GM23248 (cell line): Measurements from ENCODE around the gene TAF8. TPM values are rescaled to one million over a fixed set of nuclear protein-coding genes. Genes with fewer than 3 reads are reported as not detected.
A peak's percentile ranks its signal among the peaks of the same experiment; 100 is the strongest.

ENCODE experiments used
- DNase-seq: peaks from one replicate; pipeline ENCODE4 v3.0.0-alpha.2; 2015
- H2AFZ ChIP-seq: fragments of 200-600 bp; sonication (generic); 2 replicates; pipeline ENCODE4 v1.6.1; 2016; ENCODE audit warnings: antibody characterized with exemption
- H3F3A ChIP-seq: fragments of 200-600 bp; sonication (generic); 2 replicates; pipeline ENCODE4 v1.6.1; 2016; ENCODE audit warnings: mild to moderate bottlenecking, antibody characterized with exemption, mixed run types; ENCODE audit not compliant: insufficient read depth
- H3K27ac ChIP-seq: fragments of 200-600 bp; sonication (generic); 2 replicates; pipeline ENCODE4 v1.5.1; 2016; ENCODE audit warnings: mild to moderate bottlenecking
- H3K27me3 ChIP-seq: fragments of 200-600 bp; sonication (generic); replicated peaks from 2 replicates; pipeline ENCODE4 v1.6.1; 2016; ENCODE audit warnings: mild to moderate bottlenecking; ENCODE audit not compliant: insufficient read depth
- H3K36me3 ChIP-seq: fragments of 200-600 bp; sonication (generic); 2 replicates; pipeline ENCODE4 v1.6.1; 2016; ENCODE audit warnings: low read depth, mild to moderate bottlenecking
- H3K4me1 ChIP-seq: fragments of 200-600 bp; sonication (generic); 2 replicates; pipeline ENCODE4 v1.6.1; 2016; ENCODE audit warnings: mild to moderate bottlenecking; ENCODE audit not compliant: insufficient read depth
- H3K4me2 ChIP-seq: fragments of 200-600 bp; sonication (generic); one replicate; pipeline ENCODE4 v1.6.1; 2016; ENCODE audit warnings: mild to moderate bottlenecking; ENCODE audit not compliant: unreplicated experiment
- H3K4me3 ChIP-seq: fragments of 200-600 bp; sonication (generic); 2 replicates; pipeline ENCODE4 v1.5.1; 2016; ENCODE audit warnings: mild to moderate bottlenecking
- H3K79me2 ChIP-seq: fragments of 200-600 bp; sonication (generic); 2 replicates; pipeline ENCODE4 v1.6.1; 2016; ENCODE audit warnings: mild to moderate bottlenecking; ENCODE audit not compliant: insufficient read depth
- H3K9ac ChIP-seq: fragments of 200-600 bp; sonication (generic); 2 replicates; pipeline ENCODE4 v1.6.1; 2016; ENCODE audit warnings: mild to moderate bottlenecking
- H3K9me2 ChIP-seq: fragments of 200-600 bp; sonication (generic); 2 replicates; pipeline ENCODE4 v1.6.1; 2016; ENCODE audit warnings: mixed run types, mild to moderate bottlenecking, moderate library complexity; ENCODE audit not compliant: insufficient read depth
- H3K9me3 ChIP-seq: fragments of 200-600 bp; sonication (generic); one replicate; pipeline ENCODE4 v1.6.1; 2017; ENCODE audit warnings: low read depth
- H4K20me1 ChIP-seq: fragments of 200-600 bp; sonication (generic); 2 replicates; pipeline ENCODE4 v1.6.0; 2016; ENCODE audit not compliant: insufficient read depth
- EZH2 ChIP-seq: fragments of 200-600 bp; sonication (generic); IDR thresholded peaks from 2 replicates; pipeline ENCODE4 v1.6.1; 2018; ENCODE audit warnings: antibody characterized with exemption, mild to moderate bottlenecking; ENCODE audit not compliant: insufficient read depth, poor library complexity, severe bottlenecking
- EZH2phosphoT487 ChIP-seq: fragments of 200-600 bp; sonication (generic); IDR thresholded peaks from 2 replicates; pipeline ENCODE4 v1.6.1; 2018; ENCODE audit warnings: antibody characterized with exemption, moderate library complexity, mild to moderate bottlenecking, low read depth; ENCODE audit not compliant: insufficient read depth
- WGBS, 2 experiments: methylation state at CpG; one replicate each; pipeline ENCODE4 v1.1.6; 2015 to 2017; ENCODE audit warnings: low lambda C conversion rate in 2 of 2, low coverage in 1 of 2; ENCODE audit errors: missing lambda C conversion rate in 2 of 2; 5-methylcytosine and 5-hydroxymethylcytosine counted together
- in situ Hi-C: fragments of 300-500 bp; cut with MboI; formaldehyde crosslinking; loops from 2 replicates; pipeline ENCODE4 v1.15.0; 2020
- polyA plus RNA-seq: library from polyadenylated mRNA; unstranded; fragments of >200 nt; fragmentation: Nextera tagmentation; extraction: Ambion mirVana; gene quantifications from 2 replicates; pipeline ENCODE4 v1.2.1, GENCODE V29; 2016
- total RNA-seq: library from RNA; depleted of rRNA; stranded (reverse); fragments of >200 nt; shearing (Covaris generic); gene quantifications from 2 replicates; pipeline ENCODE4 v1.2.3, GENCODE V29; 2014

The TAF8 gene
- total and polyA plus RNA-seq, 2 experiments from 2014 or later: 7.4 to 8.6 TPM

DNA sequence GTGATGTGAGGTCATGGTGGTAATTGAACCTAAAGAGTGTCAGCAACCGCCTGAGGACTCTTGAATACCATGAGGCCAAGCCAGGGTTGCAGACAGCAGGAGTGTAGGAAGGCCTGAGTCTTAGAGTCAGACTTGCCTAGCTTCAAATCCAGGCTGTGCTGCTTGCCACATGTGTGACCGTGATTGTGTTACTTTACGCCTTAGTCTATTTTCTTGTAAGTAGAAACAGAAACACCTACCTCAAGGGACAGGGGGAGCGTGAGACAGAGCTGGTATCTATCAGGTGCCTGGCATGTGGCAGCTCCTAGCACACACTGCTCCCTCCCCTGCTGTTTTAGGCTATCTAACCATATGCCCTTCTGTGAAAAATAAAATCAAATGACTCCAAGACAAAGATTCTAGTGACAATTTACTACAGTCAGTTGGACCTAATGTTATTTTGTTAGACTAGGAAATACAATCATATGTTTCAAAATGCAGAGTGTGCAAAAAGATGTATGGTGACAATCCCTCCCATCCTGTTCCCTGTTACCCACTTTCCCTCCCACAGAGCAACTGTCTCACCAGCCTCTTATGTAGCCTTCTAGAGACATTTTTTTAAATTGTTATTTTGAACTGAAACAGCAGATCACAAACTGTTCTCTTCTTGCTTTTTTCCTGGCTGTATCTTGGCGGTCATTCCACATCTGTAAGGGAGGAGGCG, 21.7 kb downstream of the TAF8 start:
- Histone ChIP-seq H3K4me2 (no peak overlapping the region), H3K27ac (no peak overlapping the region), H3K4me1 (no peaks in the 10 kb centered on the region), H2AFZ (no peak overlapping the region), H3K9me2 (no peaks in the 10 kb centered on the region), H3K4me3 (no peak overlapping the region), H3K36me3 (peaks cover 5% of the 10 kb centered on the region; the same call in 1 of the 2 replicates), H3K79me2 (no peaks in the 10 kb centered on the region), H3K27me3 (no peaks in the 10 kb centered on the region), H3K9me3 (no peaks in the 10 kb centered on the region), H3K9ac (no peak overlapping the region), H4K20me1 (no peaks in the 10 kb centered on the region), H3F3A (no peaks in the 10 kb centered on the region)
- no peak for DNase-seq
- TF ChIP-seq EZH2 (no peak), EZH2phosphoT487 (no peak)
- in situ Hi-C loops: loop anchor here (10.0 kb wide), 1 partner anchor 473 kb away; no protein-coding TSS in a partner anchor
- 76 to 83% methylated on average over 6 of the region's 6 CpGs for WGBS, 2 experiments

GRCh38 chr6:42073287-42073686, 23.0 kb downstream of the TAF8 start:
- Histone ChIP-seq H3K4me2 (no peak overlapping the region), H3K79me2 (no peaks in the 10 kb centered on the region), H3K9me2 (no peaks in the 10 kb centered on the region), H3F3A (no peaks in the 10 kb centered on the region), H3K9ac (no peak overlapping the region), H3K27me3 (no peaks in the 10 kb centered on the region), H2AFZ (no peak overlapping the region), H3K36me3 (peaks cover 5% of the 10 kb centered on the region; the same call in 1 of the 2 replicates), H3K9me3 (no peaks in the 10 kb centered on the region), H3K4me3 (no peak overlapping the region), H3K27ac (no peak overlapping the region), H3K4me1 (no peaks in the 10 kb centered on the region), H4K20me1 (no peaks in the 10 kb centered on the region)
- TF ChIP-seq EZH2phosphoT487 (no peak), EZH2 (no peak)
- in situ Hi-C loops: loop anchor here (10.0 kb wide), 1 partner anchor 472 kb away; no protein-coding TSS in a partner anchor
- DNase-seq: no peak
- WGBS, 2 experiments: 98 to 100% methylated on average over 2 of the region's 2 CpGs

GRCh38 chr6:42075159-42075838, 25.0 kb downstream of the TAF8 start:
- Histone ChIP-seq H3K9me3 (no peaks in the 10 kb centered on the region), H3F3A (no peaks in the 10 kb centered on the region), H4K20me1 (no peaks in the 10 kb centered on the region), H3K4me1 (no peaks in the 10 kb centered on the region), H2AFZ (no peak overlapping the region), H3K9ac (no peak overlapping the region), H3K36me3 (peaks cover 5% of the 10 kb centered on the region; the same call in 1 of the 2 replicates), H3K27ac (no peak overlapping the region), H3K27me3 (no peaks in the 10 kb centered on the region), H3K9me2 (no peaks in the 10 kb centered on the region), H3K79me2 (no peaks in the 10 kb centered on the region), H3K4me3 (no peak overlapping the region), H3K4me2 (no peak overlapping the region)
- TF ChIP-seq EZH2phosphoT487 (no peak), EZH2 (no peak)
- 32% methylated on average over 7 of the region's 7 CpGs for WGBS, 2 experiments
- in situ Hi-C loops: loop anchor here (5.0 to 10.0 kb wide), 2 partner anchors 92 to 470 kb away; no protein-coding TSS in a partner anchor
- DNase-seq: peak; percentile 78

DNA sequence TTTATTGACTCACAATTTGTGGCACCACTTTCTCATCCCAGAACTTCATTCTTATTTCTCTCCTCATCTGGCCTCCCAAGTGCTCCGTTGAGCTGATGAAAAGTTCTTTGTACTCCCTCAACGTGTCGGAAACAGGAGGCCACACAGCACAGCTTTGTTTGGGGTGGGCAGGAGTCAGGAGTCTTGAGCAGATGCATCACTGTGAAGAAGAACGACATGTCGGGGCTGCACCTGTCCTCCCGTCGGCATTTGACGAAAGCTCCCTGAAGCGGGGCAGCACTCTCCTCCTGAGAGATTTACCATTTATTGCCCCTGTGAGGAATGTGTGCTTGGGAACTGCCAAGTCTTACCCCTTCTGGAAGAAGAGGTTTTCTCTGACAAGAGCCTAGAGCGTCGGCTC, 28.1 kb downstream of the TAF8 start:
- no peak overlapping the region for H3K27ac ChIP-seq
- H3K36me3 ChIP-seq: no peaks in the 10 kb centered on the region; the same call in 1 of the 2 replicates
- no peaks in the 10 kb centered on the region for H3K27me3 ChIP-seq
- 95 to 97% methylated on average over 11 of the region's 11 CpGs for WGBS, 2 experiments
- H3K9me3 ChIP-seq: no peaks in the 10 kb centered on the region
- TF ChIP-seq EZH2phosphoT487: no peak
- no peaks in the 10 kb centered on the region for H4K20me1 ChIP-seq
- H2AFZ ChIP-seq: no peak overlapping the region
- no peak overlapping the region for H3K4me2 ChIP-seq
- no peaks in the 10 kb centered on the region for H3K9me2 ChIP-seq
- no peaks in the 10 kb centered on the region for H3K79me2 ChIP-seq
- no peaks in the 10 kb centered on the region for H3K4me1 ChIP-seq
- DNase-seq: no peak
- in situ Hi-C loops: loop anchor here (5.0 to 10.0 kb wide), 2 partner anchors 89 to 466 kb away; no protein-coding TSS in a partner anchor
- no peak overlapping the region for H3K9ac ChIP-seq
- H3F3A ChIP-seq: no peaks in the 10 kb centered on the region
- no peak overlapping the region for H3K4me3 ChIP-seq
